Neural progenitor cell (in vitro differentiated cells): ENCODE data around the gene TCHP. TPM values are rescaled to one million over a fixed set of nuclear protein-coding genes. Genes with fewer than 3 reads are reported as not detected.
A peak's percentile ranks its signal among the peaks of the same experiment; 100 is the strongest.

Source experiments
- DNase-seq: peaks from one replicate; pipeline ENCODE4 v3.0.0-alpha.2; 2016; ENCODE audit warnings: low spot score
- H2AFZ ChIP-seq: fragments of 200-600 bp; sonication (generic); replicated peaks from 2 replicates; pipeline ENCODE4 v1.6.1; 2016; ENCODE audit warnings: antibody characterized with exemption
- H3F3A ChIP-seq: fragments of 200-600 bp; sonication (generic); 2 replicates; pipeline ENCODE4 v1.6.1; 2016; ENCODE audit warnings: antibody characterized with exemption, low read depth
- H3K27ac ChIP-seq: fragments of 200-600 bp; sonication (generic); 2 replicates; pipeline ENCODE4 v1.5.1; 2016; ENCODE audit warnings: mild to moderate bottlenecking
- H3K27me3 ChIP-seq: fragments of 200-600 bp; sonication (generic); 2 replicates; pipeline ENCODE4 v1.6.1; 2016; ENCODE audit warnings: mild to moderate bottlenecking, moderate library complexity
- H3K36me3 ChIP-seq: fragments of 200-600 bp; sonication (generic); 2 replicates; pipeline ENCODE4 v1.5.1; 2016
- H3K4me1 ChIP-seq: fragments of 200-600 bp; sonication (generic); 2 replicates; pipeline ENCODE4 v1.6.1; 2016; ENCODE audit warnings: mixed run types
- H3K4me2 ChIP-seq: fragments of 200-600 bp; sonication (generic); 2 replicates; pipeline ENCODE4 v1.6.1; 2016
- H3K4me3 ChIP-seq: fragments of 200-600 bp; sonication (generic); 2 replicates; pipeline ENCODE4 v1.5.1; 2016
- H3K79me2 ChIP-seq: fragments of 200-600 bp; sonication (generic); 2 replicates; pipeline ENCODE4 v1.6.1; 2016; ENCODE audit warnings: low read depth
- H3K9ac ChIP-seq: fragments of 200-600 bp; sonication (generic); 2 replicates; pipeline ENCODE4 v1.6.1; 2016
- H3K9me3 ChIP-seq: fragments of 200-600 bp; sonication (generic); 2 replicates; pipeline ENCODE4 v1.5.1; 2016; ENCODE audit warnings: low read depth
- H4K20me1 ChIP-seq: fragments of 200-600 bp; sonication (generic); 2 replicates; pipeline ENCODE4 v1.6.1; 2016; ENCODE audit warnings: low read depth
- H3K27ac Mint-ChIP-seq: 3 replicates; pipeline ENCODE4 v1.8.0; 2021; ENCODE audit warnings: mixed read lengths
- H3K27me3 Mint-ChIP-seq: 2 replicates; pipeline ENCODE4 v1.8.0; 2022; ENCODE audit warnings: low read depth, mild to moderate bottlenecking, inconsistent platforms, moderate library complexity, mixed read lengths; ENCODE audit not compliant: insufficient read depth
- H3K36me3 Mint-ChIP-seq: 3 replicates; pipeline ENCODE4 v1.8.0; 2021; ENCODE audit warnings: mixed read lengths
- H3K4me1 Mint-ChIP-seq: 3 replicates; pipeline ENCODE4 v1.8.0; 2021; ENCODE audit warnings: mixed read lengths
- H3K4me3 Mint-ChIP-seq: 3 replicates; pipeline ENCODE4 v1.8.0; 2021; ENCODE audit warnings: mild to moderate bottlenecking, moderate library complexity, mixed read lengths
- H3K9me3 Mint-ChIP-seq: 3 replicates; pipeline ENCODE4 v1.8.0; 2020; ENCODE audit warnings: mixed read lengths
- CTCF ChIP-seq: fragments of 200-600 bp; sonication (generic); IDR thresholded peaks from 2 replicates; pipeline ENCODE4 v1.5.1; 2017; ENCODE audit warnings: antibody characterized with exemption, mild to moderate bottlenecking
- EZH2 ChIP-seq: fragments of 200-600 bp; sonication (generic); IDR thresholded peaks from 2 replicates; pipeline ENCODE4 v1.6.1; 2017; ENCODE audit warnings: antibody characterized with exemption, mild to moderate bottlenecking, moderate library complexity
- EZH2phosphoT487 ChIP-seq: fragments of 200-600 bp; sonication (generic); IDR thresholded peaks from 2 replicates; pipeline ENCODE4 v1.6.1; 2017; ENCODE audit warnings: antibody characterized with exemption
- total RNA-seq: library from RNA; depleted of rRNA; stranded (reverse); fragments of >200 nt; gene quantifications from 2 replicates; pipeline ENCODE4 v1.2.3, GENCODE V29; 2015; ENCODE audit warnings: low replicate concordance

Gene TCHP
- total RNA-seq, 1 donor from 2014 or later, result 15.2 TPM

- no peak overlapping the region for H3K4me3 Mint-ChIP-seq
- H3K27ac ChIP-seq, result no peak overlapping the region
- H3K27ac Mint-ChIP-seq, result no peak overlapping the region
- peaks cover 6% of the 10 kb centered on the region for H3K27me3 Mint-ChIP-seq
- peak; percentile 77 for DNase-seq
- H3K27me3 ChIP-seq, result no peaks in the 10 kb centered on the region
- no peaks in the 10 kb centered on the region for H3F3A ChIP-seq
- peaks cover 2% of the 10 kb centered on the region for H3K4me1 Mint-ChIP-seq
- H3K9ac ChIP-seq, result no peak overlapping the region
- peaks cover 12% of the 10 kb centered on the region for H3K36me3 Mint-ChIP-seq
- TF ChIP-seq EZH2, result no peak
- TF ChIP-seq EZH2phosphoT487, result no peak
- peak; percentile 63 for TF ChIP-seq CTCF
- no peaks in the 10 kb centered on the region for H3K9me3 Mint-ChIP-seq
- H3K36me3 ChIP-seq, result no peaks in the 10 kb centered on the region
- no peak overlapping the region for H3K4me3 ChIP-seq
- no peak overlapping the region for H2AFZ ChIP-seq
- no peaks in the 10 kb centered on the region for H4K20me1 ChIP-seq
- H3K79me2 ChIP-seq, result no peaks in the 10 kb centered on the region
- H3K4me1 ChIP-seq, result no peaks in the 10 kb centered on the region
- H3K4me2 ChIP-seq, result no peak overlapping the region
- H3K9me3 ChIP-seq, result no peaks in the 10 kb centered on the region
Measured at GRCh38 chr12:109910969-109911348, 10.9 kb downstream of the TCHP start.

- no peaks in the 10 kb centered on the region for H3K79me2 ChIP-seq
- peaks cover 2% of the 10 kb centered on the region for H3K4me1 Mint-ChIP-seq
- H3K4me1 ChIP-seq, result no peaks in the 10 kb centered on the region
- peaks cover 6% of the 10 kb centered on the region for H3K27me3 Mint-ChIP-seq
- H3K9ac ChIP-seq, result no peak overlapping the region
- H3K36me3 ChIP-seq, result no peaks in the 10 kb centered on the region
- no peaks in the 10 kb centered on the region for H4K20me1 ChIP-seq
- peaks cover 26% of the 10 kb centered on the region for H3K36me3 Mint-ChIP-seq
- no peaks in the 10 kb centered on the region for H3K9me3 ChIP-seq
- H2AFZ ChIP-seq, result no peak overlapping the region
- no peaks in the 10 kb centered on the region for H3F3A ChIP-seq
- no peak for DNase-seq
- no peak overlapping the region for H3K4me3 ChIP-seq
- H3K4me3 Mint-ChIP-seq, result no peak overlapping the region
- peak overlapping the region; percentile 65 for H3K27ac Mint-ChIP-seq
- H3K27ac ChIP-seq, result no peak overlapping the region
- H3K4me2 ChIP-seq, result no peak overlapping the region
- TF ChIP-seq CTCF, result no peak
- no peak for TF ChIP-seq EZH2phosphoT487
- no peak for TF ChIP-seq EZH2
- H3K27me3 ChIP-seq, result no peaks in the 10 kb centered on the region
- H3K9me3 Mint-ChIP-seq, result no peaks in the 10 kb centered on the region
Measured at GRCh38 chr12:109912855-109913321, 12.8 kb downstream of the TCHP start.

GRCh38 chr12:109914461-109914860, 14.4 kb downstream of the TCHP start:
- no peaks in the 10 kb centered on the region for H3F3A ChIP-seq
- no peak for DNase-seq
- Mint-ChIP-seq H3K9me3 (no peaks in the 10 kb centered on the region), H3K27ac (no peak overlapping the region), H3K36me3 (peaks cover 22% of the 10 kb centered on the region), H3K4me1 (peaks cover 2% of the 10 kb centered on the region), H3K27me3 (peaks cover 4% of the 10 kb centered on the region), H3K4me3 (no peak overlapping the region)
- no peaks in the 10 kb centered on the region for H3K36me3 ChIP-seq
- no peak overlapping the region for H3K9ac ChIP-seq
- no peaks in the 10 kb centered on the region for H3K79me2 ChIP-seq
- H3K4me1 ChIP-seq, result no peaks in the 10 kb centered on the region
- H3K4me2 ChIP-seq, result no peak overlapping the region
- no peaks in the 10 kb centered on the region for H3K9me3 ChIP-seq
- no peak overlapping the region for H3K4me3 ChIP-seq
- H4K20me1 ChIP-seq, result no peaks in the 10 kb centered on the region
- TF ChIP-seq EZH2 (no peak), EZH2phosphoT487 (no peak), CTCF (no peak)
- no peaks in the 10 kb centered on the region for H3K27me3 ChIP-seq
- no peak overlapping the region for H3K27ac ChIP-seq
- no peak overlapping the region for H2AFZ ChIP-seq
